OCI-LY1 (cell line): ENCODE data around the gene DCAF4.

Experiments used
- H2AFZ ChIP-seq: fragments of 200-600 bp; sonication (generic), shearing (Covaris generic); 2 replicates; pipeline ENCODE4 v1.6.0; 2014; ENCODE audit warnings: antibody characterized with exemption, mild to moderate bottlenecking, low read length
- H3F3A ChIP-seq: fragments of 200-600 bp; sonication (generic), shearing (Covaris generic); 2 replicates; pipeline ENCODE4 v1.6.0; 2014; ENCODE audit warnings: mild to moderate bottlenecking, antibody characterized with exemption, low read length, moderate library complexity; ENCODE audit not compliant: insufficient read depth
- H3K27ac ChIP-seq: fragments of 200-600 bp; sonication (generic); 2 replicates; pipeline ENCODE4 v1.5.1; 2014; ENCODE audit warnings: low read length, mixed run types, mild to moderate bottlenecking, low read depth; ENCODE audit not compliant: poor library complexity, severe bottlenecking
- H3K27me3 ChIP-seq: fragments of 200-600 bp; sonication (generic); 2 replicates; pipeline ENCODE4 v1.6.0; 2014; ENCODE audit warnings: antibody characterized with exemption, mild to moderate bottlenecking, low read length, moderate library complexity; ENCODE audit not compliant: insufficient read depth
- H3K36me3 ChIP-seq: fragments of 200-600 bp; sonication (generic); 2 replicates; pipeline ENCODE4 v1.6.1; 2014; ENCODE audit warnings: mild to moderate bottlenecking, antibody characterized with exemption, low read length, moderate library complexity, mixed read lengths; ENCODE audit not compliant: insufficient read depth
- H3K4me1 ChIP-seq: fragments of 200-600 bp; sonication (generic); 2 replicates; pipeline ENCODE4 v1.5.1; 2014; ENCODE audit warnings: mild to moderate bottlenecking, low read length, moderate library complexity; ENCODE audit not compliant: insufficient read depth, severe bottlenecking
- H3K4me2 ChIP-seq: fragments of 200-600 bp; sonication (generic), shearing (Covaris generic); 2 replicates; pipeline ENCODE4 v1.6.1; 2014; ENCODE audit warnings: low read length
- H3K4me3 ChIP-seq: fragments of 200-600 bp; sonication (generic); 2 replicates; pipeline ENCODE4 v1.5.1; 2014; ENCODE audit warnings: low read length, low read depth, mild to moderate bottlenecking, mixed read lengths; ENCODE audit not compliant: poor library complexity, severe bottlenecking
- H3K79me2 ChIP-seq: fragments of 200-600 bp; shearing (Covaris generic); 2 replicates; pipeline ENCODE4 v1.6.1; 2016; ENCODE audit warnings: mixed run types, low read length, mixed read lengths; ENCODE audit not compliant: insufficient read depth
- H3K9ac ChIP-seq: fragments of 200-600 bp; sonication (generic), shearing (Covaris generic); 2 replicates; pipeline ENCODE4 v1.6.1; 2014; ENCODE audit warnings: mild to moderate bottlenecking, low read length, mixed read lengths
- H3K9me2 ChIP-seq: fragments of 200-600 bp; sonication (generic), shearing (Covaris generic); 2 replicates; pipeline ENCODE4 v1.6.1; 2014; ENCODE audit warnings: low read depth, mild to moderate bottlenecking, low read length, mixed read lengths
- H3K9me3 ChIP-seq: fragments of 200-600 bp; shearing (Covaris generic); 2 replicates; pipeline ENCODE4 v1.6.1; 2014; ENCODE audit warnings: low read length, mixed read lengths
- H4K20me1 ChIP-seq: fragments of 200-600 bp; sonication (generic), shearing (Covaris generic); 2 replicates; pipeline ENCODE4 v1.6.0; 2016; ENCODE audit warnings: mild to moderate bottlenecking, low read length; ENCODE audit not compliant: insufficient read depth
- EZH2 ChIP-seq: fragments of 200-600 bp; sonication (generic), shearing (Covaris generic); IDR thresholded peaks from 2 replicates; pipeline ENCODE4 v1.8.0; 2017; ENCODE audit warnings: borderline replicate concordance, mixed run types, mild to moderate bottlenecking, antibody characterized with exemption, low read length, moderate library complexity, mixed read lengths
- TF ChIP-seq, protein P1 (sequence below): fragments of 200-600 bp; sonication (generic), shearing (Covaris generic); IDR thresholded peaks from 2 replicates; pipeline ENCODE4 v1.5.1; 2017; ENCODE audit warnings: mild to moderate bottlenecking, antibody characterized with exemption, low read length, moderate library complexity, mixed read lengths

DCAF4 gene

DNA sequence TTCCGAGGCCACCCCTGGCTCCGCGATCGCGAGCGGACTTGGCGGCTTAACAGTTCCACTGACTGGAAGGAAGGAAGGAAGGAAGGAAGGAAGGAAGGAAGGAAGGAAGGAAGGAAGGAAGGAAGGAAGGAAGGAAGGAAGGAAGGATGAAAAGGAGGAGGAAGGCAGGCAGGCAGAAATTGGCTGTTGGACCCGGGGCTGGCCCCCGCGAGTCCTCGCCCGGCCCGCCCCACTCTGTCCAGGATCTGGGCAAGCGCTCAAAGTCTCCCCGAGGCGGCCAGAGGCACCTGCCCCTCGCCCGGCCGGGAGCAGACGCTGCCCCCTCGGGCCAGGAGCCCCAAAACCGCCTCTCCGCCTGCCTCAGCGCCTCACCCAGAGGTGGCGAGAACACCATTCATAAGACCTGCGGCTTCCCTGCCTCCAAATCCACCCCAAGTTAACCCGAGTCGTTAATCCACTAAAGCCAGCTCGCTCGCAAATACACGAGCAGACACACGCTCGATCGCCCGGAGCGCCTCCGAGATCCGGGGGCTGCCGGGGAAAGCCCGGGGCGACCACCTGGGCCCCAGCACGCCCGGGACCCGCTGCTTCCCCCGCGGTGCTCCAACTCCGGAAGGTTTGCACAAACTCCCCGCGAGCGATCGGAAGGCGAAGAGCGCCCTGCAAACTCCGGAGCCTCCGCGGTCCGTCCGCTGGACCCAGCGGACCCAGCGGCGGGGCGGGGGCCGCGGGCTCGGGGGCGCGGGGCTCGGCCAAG is 33.2 kb upstream of the DCAF4 start:
- Histone ChIP-seq H3K4me2 (peak overlapping the region; percentile 84), H3K9me3 (no peaks in the 10 kb centered on the region), H3F3A (no peaks in the 10 kb centered on the region), H3K36me3 (no peaks in the 10 kb centered on the region), H3K27me3 (peaks cover 17% of the 10 kb centered on the region; the same call in 1 of the 2 replicates), H3K79me2 (no peaks in the 10 kb centered on the region), H3K4me1 (peaks cover 26% of the 10 kb centered on the region), H3K9me2 (no peaks in the 10 kb centered on the region), H3K4me3 (peak overlapping the region; percentile 82), H4K20me1 (no peaks in the 10 kb centered on the region), H3K9ac (peak overlapping the region; percentile 55; the same call in 1 of the 2 replicates), H3K27ac (no peak overlapping the region), H2AFZ (no peak overlapping the region; the same call in 1 of the 2 replicates)
- TF ChIP-seq EZH2 = no peak
- TF ChIP-seq, protein P1, sequence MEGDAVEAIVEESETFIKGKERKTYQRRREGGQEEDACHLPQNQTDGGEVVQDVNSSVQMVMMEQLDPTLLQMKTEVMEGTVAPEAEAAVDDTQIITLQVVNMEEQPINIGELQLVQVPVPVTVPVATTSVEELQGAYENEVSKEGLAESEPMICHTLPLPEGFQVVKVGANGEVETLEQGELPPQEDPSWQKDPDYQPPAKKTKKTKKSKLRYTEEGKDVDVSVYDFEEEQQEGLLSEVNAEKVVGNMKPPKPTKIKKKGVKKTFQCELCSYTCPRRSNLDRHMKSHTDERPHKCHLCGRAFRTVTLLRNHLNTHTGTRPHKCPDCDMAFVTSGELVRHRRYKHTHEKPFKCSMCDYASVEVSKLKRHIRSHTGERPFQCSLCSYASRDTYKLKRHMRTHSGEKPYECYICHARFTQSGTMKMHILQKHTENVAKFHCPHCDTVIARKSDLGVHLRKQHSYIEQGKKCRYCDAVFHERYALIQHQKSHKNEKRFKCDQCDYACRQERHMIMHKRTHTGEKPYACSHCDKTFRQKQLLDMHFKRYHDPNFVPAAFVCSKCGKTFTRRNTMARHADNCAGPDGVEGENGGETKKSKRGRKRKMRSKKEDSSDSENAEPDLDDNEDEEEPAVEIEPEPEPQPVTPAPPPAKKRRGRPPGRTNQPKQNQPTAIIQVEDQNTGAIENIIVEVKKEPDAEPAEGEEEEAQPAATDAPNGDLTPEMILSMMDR = no peak

DNA sequence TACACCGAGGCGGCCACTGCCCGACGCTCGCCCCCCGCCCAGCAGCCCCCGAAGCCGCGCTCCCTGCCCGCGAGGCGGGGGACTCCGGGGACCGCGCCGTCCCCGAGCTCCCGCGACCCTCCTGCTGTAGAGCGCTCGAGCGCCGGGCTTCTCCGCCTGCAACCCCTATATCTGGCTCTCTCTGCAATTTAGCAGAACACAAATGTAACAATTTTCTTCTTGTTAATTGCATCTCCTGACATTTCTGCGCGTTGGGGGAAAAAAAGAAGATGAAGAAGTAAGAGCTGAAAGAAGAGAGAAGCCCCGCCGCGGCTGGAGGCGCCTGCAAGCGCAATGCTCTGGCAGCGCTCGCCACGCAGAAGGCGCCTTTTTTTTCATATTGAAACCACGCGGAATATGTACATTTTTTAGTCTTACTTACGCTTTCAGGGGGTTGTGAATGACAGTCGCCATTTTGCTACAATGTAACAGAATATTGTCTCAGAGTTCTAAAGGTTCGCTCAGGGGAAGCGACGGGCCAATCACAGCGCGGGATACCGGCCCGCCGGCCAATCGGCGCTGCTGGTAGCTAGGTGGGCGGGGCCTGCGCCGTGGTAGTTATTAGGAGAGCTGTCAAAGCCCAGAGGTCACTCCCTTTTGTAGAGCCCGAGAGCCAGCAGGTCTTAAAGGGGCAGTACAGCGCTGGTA is 32.5 kb upstream of the DCAF4 start, which contains the start of gene DPF3:
TSS of gene DPF3 (minus strand) at position 466 of the 687 bp plus-strand sequence. CDS start at position 453, 13 bp downstream.
- no peaks in the 10 kb centered on the region for H3K9me3 ChIP-seq
- no peaks in the 10 kb centered on the region for H3K36me3 ChIP-seq
- no peaks in the 10 kb centered on the region for H3K79me2 ChIP-seq
- H3K27ac ChIP-seq = no peak within 1 kb of the TSS
- peaks cover 17% of the 10 kb centered on the region; the same call in 1 of the 2 replicates for H3K27me3 ChIP-seq
- H3K9me2 ChIP-seq = no peaks in the 10 kb centered on the region
- H3K4me3 ChIP-seq = peak within 1 kb of the TSS; percentile 82
- H4K20me1 ChIP-seq = no peaks in the 10 kb centered on the region
- peak within 1 kb of the TSS; percentile 84 for H3K4me2 ChIP-seq
- peak within 1 kb of the TSS; percentile 55 for H3K9ac ChIP-seq
- TF ChIP-seq EZH2 = no peak
- no peaks in the 10 kb centered on the region for H3F3A ChIP-seq
- H3K4me1 ChIP-seq = peaks cover 26% of the 10 kb centered on the region
- H2AFZ ChIP-seq = peak within 1 kb of the TSS; percentile 77

DNA sequence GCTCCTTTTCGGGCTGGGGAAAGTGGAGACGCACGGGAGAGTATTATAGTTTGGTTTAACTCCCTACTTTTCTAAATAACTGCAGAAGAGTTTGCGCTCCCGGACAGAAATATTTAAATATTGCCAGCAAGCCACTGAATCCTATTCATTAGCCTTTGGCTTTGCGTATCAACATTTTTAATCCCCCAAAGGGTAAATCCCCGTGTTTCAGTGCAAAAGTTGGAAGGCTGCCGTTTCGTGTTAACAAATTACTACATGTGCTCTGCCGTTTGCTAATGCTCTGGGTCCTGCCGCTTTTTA is 32.0 kb upstream of the DCAF4 start:
- no peak for TF ChIP-seq EZH2
- TF ChIP-seq, protein P1 = no peak
- peaks cover 16% of the 10 kb centered on the region; the same call in 1 of the 2 replicates for H3K27me3 ChIP-seq
- no peaks in the 10 kb centered on the region for H3K9me3 ChIP-seq
- H4K20me1 ChIP-seq = no peaks in the 10 kb centered on the region
- H3K4me2 ChIP-seq = peak overlapping the region; percentile 84
- H3K9me2 ChIP-seq = no peaks in the 10 kb centered on the region
- peaks cover 26% of the 10 kb centered on the region for H3K4me1 ChIP-seq
- no peaks in the 10 kb centered on the region for H3F3A ChIP-seq
- H2AFZ ChIP-seq = peak overlapping the region; percentile 8; the same call in 1 of the 2 replicates
- peak overlapping the region; percentile 13; the same call in 1 of the 2 replicates for H3K9ac ChIP-seq
- no peak overlapping the region for H3K27ac ChIP-seq
- H3K36me3 ChIP-seq = no peaks in the 10 kb centered on the region
- no peaks in the 10 kb centered on the region for H3K79me2 ChIP-seq
- peak overlapping the region; percentile 82 for H3K4me3 ChIP-seq
